T-helper 22 cell (primary cell): ENCODE measurements around the gene RTL1.

Experiments used
- DNase-seq: peaks from one replicate; pipeline ENCODE4 v3.0.0-alpha.2; 2020; ENCODE audit warnings: low read depth

Gene RTL1

DNA sequence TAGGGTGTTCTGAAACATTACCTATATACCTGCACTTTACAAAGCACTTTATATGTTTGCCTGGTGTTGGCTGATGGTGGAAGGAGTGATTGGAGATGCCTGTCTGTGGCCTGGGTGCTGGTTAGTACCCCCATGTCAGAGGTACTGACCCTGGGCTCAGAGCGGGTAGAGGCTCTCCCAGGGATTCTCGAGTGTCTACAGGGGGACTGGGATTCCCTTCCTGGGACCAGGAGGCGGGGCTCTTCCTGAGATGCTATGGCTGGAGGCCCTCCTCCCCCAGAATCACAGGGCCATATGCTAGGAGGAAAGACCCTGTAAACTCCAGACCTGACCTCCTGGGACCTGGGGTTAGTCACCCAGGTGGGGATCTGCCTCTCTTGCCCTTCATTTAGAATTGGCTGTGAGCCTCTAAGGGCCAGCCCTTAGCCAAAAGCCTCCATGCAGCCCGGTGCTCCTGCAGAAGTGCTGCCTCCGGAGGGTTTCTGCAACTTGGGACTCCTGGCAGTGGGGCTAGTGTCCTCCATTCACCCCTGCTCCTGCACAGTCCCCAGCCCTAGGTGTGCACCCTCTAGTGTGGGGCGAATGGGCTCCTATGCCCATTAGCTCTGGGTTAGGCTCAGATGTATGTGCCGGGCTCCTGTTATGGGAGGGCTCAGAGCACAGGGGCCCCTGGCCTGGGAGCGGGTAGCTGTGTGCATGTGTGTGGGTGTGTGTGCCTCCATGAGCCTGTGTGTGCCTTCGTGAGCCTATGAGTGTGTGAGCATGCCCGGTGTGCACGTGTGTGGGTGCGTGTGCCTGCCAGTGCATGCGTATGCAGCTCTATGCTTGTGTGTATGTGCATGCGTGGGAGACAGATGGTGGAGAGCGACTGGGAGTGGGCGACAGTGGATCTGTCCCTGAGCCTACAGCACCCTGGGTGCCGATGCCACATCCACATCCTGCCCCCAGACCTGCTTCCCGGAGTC, 36.6 kb downstream of the RTL1 start:
- DNase-seq = no peak

DNA sequence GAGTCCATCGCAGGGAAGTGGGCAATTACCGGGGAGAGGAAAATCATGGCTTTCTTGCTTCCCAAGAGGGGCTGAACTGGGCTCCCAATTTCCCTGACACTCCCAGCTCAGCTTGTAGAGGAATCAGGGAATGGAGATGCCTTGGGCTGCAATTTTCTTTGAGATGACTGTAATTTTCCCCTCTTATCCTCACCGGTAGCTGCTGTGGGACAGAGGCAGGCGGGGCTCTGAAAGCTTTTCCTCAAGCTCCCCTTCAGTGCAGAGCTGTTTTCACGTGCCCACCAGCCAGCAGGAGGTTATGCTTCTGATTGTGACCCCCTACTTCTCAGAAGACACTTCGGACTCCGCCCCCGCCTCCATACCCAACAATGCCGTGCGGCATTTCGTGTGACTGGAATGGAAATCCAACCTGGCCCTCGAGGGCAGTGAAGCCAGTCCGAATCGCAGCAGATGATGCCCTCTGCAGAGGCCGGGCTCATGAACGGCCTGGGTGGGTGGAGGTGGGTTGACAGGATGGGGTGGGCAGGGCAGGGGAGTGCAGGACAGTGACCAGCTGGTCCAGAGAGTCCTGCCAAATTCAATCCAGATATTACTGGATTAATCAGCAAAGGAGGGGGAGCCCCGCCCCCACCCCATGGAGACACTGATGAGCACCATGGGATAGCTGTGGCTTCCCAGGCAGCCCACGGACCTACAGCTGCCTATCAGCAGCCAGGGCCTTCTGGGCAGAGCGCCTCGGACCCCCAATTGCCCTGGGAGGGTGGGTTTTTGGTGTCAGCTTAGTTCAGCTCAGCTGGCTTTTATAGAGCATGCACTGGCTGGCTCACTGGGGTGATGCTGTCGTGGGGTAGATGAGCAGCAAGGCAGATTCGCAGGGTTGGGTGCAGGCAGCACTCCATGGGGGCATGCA, 37.6 kb downstream of the RTL1 start:
- DNase-seq = no peak

DNA sequence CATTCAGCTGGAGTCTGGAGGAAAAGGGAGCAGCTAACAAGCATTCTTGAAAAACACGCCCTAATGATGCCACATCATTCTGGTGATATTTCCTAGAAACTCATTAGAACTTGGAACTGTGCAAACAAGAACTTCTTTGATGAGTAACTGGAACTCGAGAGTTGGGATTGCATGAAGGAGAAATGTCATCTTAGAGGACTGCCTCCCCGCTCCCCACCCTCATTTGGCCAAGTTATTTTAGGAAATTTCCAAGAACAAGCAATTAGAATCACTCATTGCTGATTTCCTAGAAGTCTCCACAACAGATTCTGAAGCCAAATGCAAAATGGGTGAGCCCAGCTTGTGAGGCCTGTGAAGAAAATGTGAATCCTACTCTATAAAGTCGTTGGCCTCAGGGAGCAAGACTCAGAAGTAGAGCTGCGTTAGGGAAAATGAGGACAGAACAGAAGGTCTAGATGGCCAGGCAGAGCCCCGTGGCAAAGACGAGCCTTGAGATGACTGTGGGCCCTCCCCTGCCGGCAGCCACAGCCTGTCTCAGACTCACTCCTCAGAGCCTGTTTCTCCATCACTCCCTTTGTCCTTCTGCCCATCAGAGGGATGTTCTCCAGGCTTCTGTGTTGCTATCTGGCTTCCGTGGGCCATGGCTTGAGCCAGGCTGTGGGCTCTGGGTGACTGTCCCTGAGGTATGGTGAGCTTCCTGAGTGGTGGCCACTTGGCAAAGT, 38.4 kb downstream of the RTL1 start:
- no peak for DNase-seq

DNA sequence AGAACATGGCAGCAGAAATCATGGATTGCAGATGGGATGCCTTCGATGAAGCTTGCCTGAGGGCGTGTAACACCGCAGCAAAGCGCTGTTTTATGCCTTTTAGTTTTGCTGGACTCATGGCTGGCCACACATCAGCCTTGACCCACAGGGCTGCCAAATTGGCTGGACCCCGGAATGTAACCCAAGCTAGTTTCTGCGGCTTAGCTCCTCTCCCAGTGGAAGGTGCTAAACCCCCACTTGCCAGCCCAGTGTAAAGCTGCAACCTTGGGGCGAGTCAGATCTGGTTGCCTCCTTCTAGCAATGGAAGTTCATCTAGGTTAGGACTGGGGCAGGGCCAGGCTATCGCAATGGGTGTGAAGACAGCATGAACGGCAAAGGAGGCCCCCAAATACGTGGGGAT, 39.3 kb downstream of the RTL1 start:
- no peak for DNase-seq

DNA sequence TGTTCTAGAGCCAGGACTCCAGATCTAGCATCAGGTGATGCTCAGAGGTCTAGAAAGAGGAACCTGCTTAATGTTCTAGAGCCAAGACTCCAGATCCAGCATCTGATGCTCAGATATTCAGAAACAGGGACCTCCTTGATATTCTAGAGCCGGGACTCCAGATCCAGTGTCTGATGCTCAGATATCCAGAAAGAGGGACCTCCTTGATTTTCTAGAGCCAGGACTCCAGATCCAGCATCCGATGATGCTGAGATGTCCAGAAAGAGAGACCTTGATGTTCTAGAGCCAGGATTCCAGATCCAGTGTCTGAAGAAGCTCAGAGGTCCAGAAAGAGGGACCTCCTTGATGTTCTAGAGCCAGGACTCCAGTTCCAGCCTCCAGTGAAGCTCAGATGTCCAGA, 40.7 kb downstream of the RTL1 start:
- no peak for DNase-seq

DNA sequence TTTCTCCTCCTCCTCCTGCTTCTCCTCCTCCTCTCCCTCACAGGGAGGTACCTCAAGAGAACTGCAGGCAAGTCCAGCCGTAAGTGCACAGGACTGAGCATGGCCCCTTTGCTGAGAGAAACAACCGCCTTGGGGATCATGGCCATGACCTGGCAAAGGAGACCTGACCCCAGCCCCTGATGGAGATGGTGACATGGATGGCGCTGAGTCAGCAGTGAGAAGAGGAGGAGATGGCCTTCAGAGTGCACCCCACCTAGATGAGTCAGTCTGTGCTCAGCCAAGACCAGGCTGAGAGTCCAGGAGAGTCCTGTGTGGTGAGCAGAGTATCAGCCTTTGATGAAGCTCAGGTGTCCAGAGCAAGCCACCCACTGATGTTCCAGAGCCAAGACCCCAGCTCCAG, 41.2 kb downstream of the RTL1 start:
- DNase-seq = no peak

DNA sequence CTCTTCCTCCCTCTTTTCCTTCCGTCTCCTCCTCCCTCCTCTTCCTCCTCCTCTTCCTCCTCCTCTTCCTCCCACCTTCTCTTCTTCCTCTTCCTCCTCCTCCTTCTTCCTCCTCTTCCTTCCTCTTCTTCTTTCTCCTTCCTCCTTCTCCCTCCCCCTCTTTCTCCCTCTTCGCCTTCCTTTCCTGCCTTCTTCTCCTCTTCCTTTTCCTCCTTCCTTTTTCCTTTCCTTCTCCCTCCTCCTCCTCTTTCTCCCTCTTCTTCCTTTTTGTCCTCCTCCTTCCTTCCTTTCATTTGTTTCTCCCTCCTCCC, 41.6 kb downstream of the RTL1 start:
- no peak for DNase-seq

DNA sequence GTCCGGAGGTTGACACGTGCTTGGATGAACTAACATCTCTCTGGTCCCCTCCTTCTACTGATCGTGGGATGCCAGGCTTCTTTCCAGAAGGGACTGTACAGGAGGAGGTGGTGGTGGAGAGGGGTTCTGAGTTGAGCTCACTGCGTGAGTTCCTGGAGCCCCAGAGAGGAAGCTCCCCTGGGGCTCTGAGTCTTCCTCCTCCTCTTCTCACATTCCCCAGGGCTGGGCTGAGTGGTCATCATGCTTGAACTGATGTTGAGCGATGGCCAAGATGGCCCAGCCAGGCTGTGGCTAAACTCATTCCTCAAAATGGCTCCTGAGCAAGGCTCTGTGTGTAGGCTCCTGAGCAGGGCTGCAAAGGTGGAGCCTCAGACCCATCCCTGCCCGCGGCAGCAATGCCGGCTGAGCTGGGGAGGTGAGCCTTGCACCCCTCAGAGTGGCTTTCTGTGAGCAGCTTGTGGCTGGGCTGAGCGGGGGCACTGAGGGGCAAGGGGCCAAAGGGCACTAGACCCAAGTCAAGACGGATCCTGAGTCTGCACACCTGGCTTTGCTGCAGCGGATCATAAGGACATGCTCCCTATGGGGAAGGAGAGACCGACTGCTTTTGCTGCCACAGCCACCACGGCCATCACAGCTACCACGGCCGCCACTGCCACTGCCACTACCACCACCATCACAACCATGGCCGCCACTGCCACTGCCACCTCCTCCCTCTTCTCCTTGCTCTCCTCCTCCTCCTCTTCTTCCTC, 42.2 kb downstream of the RTL1 start:
- no peak for DNase-seq

DNA sequence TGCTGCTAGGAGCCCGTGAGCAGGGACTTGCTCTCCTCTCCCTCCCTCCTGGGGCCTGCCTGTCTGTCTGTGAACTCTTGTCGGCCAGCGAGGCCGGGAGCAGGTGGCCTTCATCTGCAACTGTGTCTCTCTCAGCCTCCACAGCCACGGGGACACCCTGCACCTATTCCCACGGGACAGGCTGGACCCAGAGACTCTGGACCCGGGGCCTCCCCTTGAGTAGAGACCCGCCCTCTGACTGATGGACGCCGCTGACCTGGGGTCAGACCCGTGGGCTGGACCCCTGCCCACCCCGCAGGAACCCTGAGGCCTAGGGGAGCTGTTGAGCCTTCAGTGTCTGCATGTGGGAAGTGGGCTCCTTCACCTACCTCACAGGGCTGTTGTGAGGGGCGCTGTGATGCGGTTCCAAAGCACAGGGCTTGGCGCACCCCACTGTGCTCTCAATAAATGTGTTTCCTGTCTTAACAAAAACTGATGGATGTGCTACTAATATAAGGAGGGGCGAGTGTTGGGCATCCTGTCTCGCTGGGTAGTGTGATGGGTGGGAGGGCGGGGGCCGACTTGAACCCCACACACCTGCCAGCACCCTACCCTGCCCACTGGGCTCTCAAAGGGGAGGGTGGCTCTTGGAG, 42.9 kb downstream of the RTL1 start:
- DNase-seq = no peak

DNA sequence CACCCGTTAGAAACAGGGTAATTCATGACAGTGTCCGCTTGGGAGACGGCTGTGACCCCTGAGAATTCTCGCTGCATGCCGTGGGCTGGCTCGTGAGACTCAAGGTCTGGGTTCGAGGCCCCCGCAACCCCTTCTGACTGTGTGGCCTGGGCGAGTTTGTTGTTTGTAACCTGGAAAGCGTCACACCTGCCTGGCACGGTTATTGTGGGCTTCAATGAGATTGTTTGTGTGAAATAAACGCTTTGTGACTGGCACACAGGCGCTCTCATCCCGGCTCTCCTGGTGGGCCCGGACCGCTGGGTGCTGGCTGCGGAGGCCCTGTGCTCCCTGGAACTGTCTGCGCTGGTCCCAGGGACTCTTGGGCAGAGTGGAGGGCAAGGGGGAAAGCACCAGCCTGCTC, 43.7 kb downstream of the RTL1 start:
- DNase-seq = no peak

DNA sequence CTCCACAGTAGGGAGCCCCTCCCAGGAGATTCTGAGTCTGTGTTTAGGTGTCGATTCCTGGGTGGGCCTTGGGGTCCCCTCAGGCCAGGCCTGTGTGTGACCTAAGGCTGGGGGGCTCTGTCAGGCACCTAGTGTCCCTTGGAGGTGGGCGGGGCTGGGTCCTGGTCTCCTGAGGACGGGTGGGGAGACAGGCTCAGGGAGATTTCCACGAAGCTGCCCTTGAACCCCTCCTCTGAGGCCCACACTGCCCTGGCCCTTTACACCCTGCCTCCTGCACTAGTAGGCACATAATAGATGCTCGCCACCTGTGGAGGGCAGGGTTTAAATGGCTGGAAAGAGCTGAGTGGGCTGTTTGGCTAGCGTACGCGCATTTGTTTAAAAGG, 44.7 kb downstream of the RTL1 start:
- DNase-seq = no peak

DNA sequence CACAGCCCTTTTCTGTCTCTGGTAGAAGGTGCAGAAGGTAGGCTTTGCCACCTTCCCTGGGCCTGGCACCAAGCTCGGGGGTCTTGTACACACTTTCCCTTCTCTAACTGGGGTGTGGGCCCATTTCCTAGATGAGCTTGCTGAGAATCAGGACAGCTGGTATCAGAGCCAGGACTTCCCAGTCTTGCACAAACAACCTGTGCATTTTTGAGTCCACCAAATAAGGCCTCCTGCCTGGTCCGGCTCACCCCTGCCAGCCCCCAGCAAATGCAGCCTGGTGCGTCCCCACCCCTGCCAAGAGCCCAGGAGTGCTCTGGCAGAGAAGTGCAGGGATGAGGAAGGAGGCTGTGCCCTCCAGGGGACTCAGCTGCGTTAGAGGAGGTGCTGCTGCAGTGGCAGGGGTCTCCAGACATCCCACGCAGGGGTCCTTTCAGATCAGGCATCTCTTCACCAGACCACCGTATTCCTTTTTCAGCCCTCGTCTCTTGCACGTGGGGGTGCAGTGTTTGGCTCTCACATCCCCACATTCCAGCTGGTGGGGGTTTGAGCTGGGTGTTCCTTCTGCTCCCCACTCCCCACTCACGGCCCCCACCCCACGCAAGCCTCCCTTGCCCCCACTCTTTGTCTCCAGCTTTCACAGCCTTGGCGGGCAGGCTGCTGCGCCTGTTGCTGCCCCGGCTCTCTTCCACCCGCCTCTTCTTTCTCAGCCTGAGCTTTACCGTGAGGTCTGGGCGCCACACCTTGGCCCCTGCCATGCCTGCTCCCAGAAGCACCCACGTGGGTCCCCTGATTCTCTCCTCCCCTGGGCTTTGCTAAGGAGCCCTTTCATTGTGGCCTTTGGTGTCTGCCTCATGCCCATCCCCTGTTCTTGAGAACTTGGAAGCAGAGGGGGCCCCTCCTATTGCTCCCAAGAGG, 45.3 kb downstream of the RTL1 start:
- no peak for DNase-seq

DNA sequence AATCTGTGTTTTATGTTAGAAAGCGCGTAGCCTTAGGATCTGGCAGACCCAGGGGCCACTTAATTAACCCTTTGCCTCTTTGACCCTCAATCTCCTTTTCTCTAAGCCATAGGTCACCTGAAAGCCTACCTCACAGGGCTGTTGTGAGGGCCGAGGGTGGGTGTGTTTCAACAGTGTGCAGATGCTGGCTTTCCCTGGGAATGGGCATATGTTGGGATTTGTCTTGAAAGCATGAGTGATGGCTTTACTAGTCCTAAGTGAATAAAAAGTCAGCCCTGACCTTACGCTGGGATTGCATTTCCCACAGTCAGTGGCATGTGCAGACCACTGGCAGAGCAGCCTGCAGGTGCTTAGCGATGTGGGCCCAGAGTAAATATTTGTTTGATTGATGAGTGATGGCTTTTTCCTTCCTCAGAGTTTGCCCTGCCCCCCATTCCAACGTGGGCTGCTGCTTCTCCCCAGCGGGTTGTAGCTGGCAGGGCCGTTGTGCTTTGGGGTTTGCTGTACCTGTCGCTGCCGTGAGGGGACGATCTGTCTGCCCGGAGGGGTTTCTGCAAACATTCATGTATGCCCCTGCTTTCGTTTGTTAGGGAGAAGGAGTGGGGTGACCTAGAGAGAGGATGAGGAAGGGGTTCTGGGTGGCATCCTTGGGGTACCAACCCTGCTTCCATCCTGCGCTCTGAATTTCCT, 46.1 kb downstream of the RTL1 start:
- no peak for DNase-seq

DNA sequence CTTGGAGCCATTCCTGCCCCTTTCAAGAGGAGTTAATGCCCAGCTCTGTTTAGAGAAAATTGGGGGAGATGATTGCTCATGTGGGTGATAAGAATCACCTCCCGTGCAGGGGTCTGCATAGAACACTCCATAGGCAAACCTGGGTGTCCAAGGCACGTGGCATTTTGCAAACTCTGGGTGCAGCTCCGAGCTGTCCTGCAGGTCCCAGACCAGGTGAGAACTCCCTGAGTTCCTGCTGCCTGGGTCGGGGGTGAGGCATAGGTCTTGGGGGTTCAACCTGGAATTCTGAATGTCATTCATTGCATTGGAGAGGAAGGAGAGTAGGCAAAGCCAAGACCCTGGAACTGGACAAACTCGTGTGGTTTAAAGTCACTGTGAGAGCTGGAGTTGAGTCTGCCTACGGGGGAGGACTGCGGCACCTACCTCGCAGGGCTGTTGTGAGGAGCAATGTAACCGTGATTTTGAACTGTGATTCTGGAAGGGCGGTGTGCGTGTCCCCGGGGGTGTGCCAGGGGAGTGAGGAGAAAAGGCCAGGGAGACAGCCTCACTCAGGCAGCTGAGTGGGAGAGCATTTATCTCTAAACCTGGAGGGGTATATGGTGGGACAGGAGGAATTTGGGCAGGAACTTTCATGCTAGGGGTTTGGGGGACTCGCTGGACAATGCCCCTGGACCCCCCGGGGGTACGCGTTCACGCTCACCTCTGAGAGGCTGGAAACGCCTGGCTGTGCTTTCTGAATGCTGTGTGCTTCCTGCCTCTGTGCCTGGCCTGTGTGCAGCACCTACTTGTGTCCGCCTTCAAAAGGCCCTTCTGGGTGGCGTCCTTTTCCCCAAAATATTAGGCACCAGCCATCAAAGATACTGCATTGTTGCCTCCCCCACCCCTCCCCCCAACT, 47.2 kb downstream of the RTL1 start:
- no peak for DNase-seq

DNA sequence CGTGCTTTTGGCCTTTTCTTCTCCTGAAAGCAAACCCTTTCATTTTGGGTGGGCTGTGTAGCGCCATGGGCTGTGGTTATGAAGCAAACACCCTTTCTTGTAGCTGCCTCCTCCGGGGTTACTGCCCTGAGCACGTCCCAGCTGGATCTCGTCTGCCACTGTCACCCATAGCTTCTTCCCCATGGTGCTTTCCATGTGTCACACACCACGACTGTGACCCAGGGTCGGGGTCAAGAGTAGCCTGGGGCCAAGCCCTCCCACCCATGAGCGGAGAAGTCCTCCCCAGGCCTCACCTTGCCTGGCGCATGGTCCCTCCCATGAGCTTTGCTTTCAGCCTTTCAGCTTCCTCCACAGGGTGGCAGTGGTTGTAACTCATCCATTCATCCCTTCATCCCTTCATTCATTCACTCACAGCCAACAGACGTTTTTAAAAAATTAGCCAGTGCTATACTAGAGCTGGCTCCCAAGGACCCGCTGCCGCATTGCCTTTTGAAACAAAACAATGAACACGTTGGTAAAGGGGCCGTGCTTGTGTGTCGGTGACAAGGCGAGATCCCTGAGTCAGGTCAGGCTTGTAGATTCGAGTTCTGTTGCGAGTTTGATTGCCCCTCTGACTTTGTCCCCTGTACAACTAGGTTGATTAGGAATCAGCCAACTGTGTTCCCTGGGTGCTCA, 48.1 kb downstream of the RTL1 start:
- DNase-seq = no peak

DNA sequence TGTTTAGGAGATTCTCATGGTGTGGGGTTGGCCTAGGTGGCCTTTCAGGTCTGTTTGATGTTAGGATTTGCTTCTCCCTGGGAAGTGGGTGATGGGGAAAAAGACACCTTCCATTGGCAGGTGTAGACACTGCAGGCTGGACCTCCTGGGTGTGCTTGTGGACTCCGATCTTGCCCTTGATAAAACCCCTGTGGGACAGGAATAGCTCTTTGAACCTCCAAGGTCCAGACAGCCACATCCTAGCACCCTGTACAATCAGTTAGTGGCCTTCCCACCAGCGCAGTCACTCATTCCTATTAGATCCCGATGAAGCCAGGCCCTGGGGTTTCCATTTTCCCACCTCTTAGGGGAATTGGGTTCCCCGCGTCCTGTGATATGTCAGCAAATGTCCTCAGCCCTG, 49.1 kb downstream of the RTL1 start:
- no peak for DNase-seq

DNA sequence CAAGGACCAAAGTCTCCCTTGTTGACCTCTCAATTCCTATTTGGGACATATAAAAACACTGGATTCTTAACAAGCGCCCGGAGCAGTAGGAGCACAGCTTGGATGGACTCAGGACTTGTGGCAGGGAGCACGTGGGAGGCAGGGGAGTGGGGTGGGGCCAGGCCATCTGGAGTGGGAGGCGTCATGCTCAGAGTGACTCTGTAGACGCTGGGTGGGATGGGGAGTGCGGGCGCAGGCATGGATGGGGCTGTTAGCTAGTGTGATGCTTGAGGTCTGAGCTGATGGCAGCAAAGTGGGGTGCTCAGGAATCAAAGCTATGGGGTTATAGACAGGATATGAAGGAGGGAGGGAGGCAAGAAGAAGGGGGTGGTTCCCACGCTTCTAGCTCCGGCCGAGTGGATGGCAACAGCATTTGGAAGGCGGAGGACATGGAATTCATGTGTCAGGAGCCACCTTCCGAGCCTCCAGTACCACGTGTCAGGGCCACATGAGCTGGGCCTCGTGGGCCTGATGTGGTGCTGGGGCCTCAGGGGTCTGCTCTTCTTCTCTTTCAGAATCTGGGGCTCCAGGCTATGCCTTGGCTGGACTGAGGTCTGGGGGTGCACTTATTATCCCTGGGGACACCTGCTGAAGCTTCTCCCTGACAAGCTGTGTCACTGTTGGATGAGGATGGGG, 51.4 kb downstream of the RTL1 start:
- DNase-seq = no peak

DNA sequence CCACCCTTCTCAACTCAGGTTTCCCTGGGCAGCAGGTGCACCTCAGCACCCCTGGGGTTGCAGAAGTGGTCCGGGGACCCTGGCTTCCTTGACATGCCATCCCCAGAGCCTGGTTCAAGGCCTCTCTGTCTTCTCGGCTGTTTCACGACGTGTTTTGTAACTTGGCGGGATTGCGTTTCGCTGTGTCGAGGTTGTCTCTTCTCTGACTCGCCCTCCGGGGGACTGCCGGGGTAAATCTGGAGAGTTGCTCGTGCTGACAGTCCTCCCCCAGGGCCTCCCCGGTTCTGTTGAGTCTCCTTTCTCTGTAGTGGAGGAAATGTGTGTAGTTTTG, 52.0 kb downstream of the RTL1 start:
- DNase-seq = no peak
